C4-2B (cell line): Measurements from ENCODE around the gene SH3PXD2B.

Source experiments
- CTCF ChIP-seq: fragments of 450-650 bp; conservative IDR thresholded peaks from 2 replicates; pipeline ENCODE4 v1.5.1; 2017; ENCODE audit warnings: mild to moderate bottlenecking
- ZFX ChIP-seq: fragments of 450-650 bp; IDR thresholded peaks from 2 replicates; pipeline ENCODE4 v1.6.1; 2017

- TF ChIP-seq CTCF (no peak), ZFX (no peak)
These were observed 142.0 kb downstream of the SH3PXD2B start for GRCh38 chr5:172312286-172312685.
